Endothelial cell of umbilical vein (primary cell): Measurements from ENCODE around the gene TOPORS. TPM values are rescaled to one million over a fixed set of nuclear protein-coding genes. Genes with fewer than 3 reads are reported as not detected.

ENCODE experiments used
- BruUV-seq: library from RNA; stranded (reverse); fragments of 400-500 nt; replicated peaks from 2 replicates; lab custom pipeline; 2021; lab: Mats Ljungman, UMichigan
- CTCF ChIA-PET: fragments of 300-600, 350-600 bp; sonication (Branson Sonifier 250); formaldehyde crosslinking; loops from one replicate; lab custom pipeline; 2021; ENCODE audit warnings: antibody characterized with exemption, inconsistent platforms; lab: Charles Lee
- POLR2A ChIA-PET: fragments of 300-600, 350-600 bp; sonication (Branson Sonifier 250); formaldehyde crosslinking; loops from one replicate; lab custom pipeline; 2021; ENCODE audit warnings: antibody characterized with exemption, inconsistent platforms; lab: Charles Lee
- DNase-seq: peaks from one replicate; pipeline ENCODE4 v3.0.0-alpha.2; 2011; ENCODE audit warnings: low read depth, low spot score
- FAIRE-seq: peaks from 2 replicates; lab custom pipeline; 2011; peaks lifted over from hg19 to GRCh38; lab: Jason Lieb, UNC
- H2AFZ ChIP-seq: 2 replicates; pipeline ENCODE4 v1.6.0; 2012; ENCODE audit warnings: low read depth, low read length, control low read depth, inconsistent platforms
- H3K27ac ChIP-seq: 2 replicates; pipeline ENCODE4 v1.5.1; 2011; ENCODE audit warnings: low read depth, mild to moderate bottlenecking, control low read depth, low read length, moderate library complexity; ENCODE audit not compliant: insufficient read depth
- H3K27me3 ChIP-seq, 2 experiments: 2 replicates each; pipeline versions ENCODE4 v1.6.0 to v1.6.1; 2011; ENCODE audit warnings: low read length in 2 of 2, mixed read lengths in 1 of 2; ENCODE audit not compliant: control insufficient read depth in 2 of 2, insufficient read depth in 2 of 2
- H3K36me3 ChIP-seq, 2 experiments: 2 replicates in 1 of 2; 3 replicates in 1 of 2; pipeline ENCODE4 v1.5.1; 2011; ENCODE audit warnings: low read length in 2 of 2, mild to moderate bottlenecking in 1 of 2, moderate library complexity in 1 of 2; ENCODE audit not compliant: control insufficient read depth in 2 of 2, insufficient read depth in 2 of 2; ENCODE audit errors: extremely low read depth in 1 of 2
- H3K4me1 ChIP-seq: 3 replicates; pipeline ENCODE4 v1.5.1; 2011; ENCODE audit warnings: mild to moderate bottlenecking, low read length; ENCODE audit not compliant: control insufficient read depth, insufficient read depth; ENCODE audit errors: extremely low read depth
- H3K4me2 ChIP-seq: 2 replicates; pipeline ENCODE4 v1.6.1; 2011; ENCODE audit warnings: low read length, control low read depth, mixed read lengths; ENCODE audit not compliant: insufficient read depth
- H3K4me3 ChIP-seq, 3 experiments: fragments of 200-600 bp in 1 of 3; sonication (generic), shearing (Covaris generic) in 1 of 3; replicated peaks in 1 of 3; 2 replicates each; pipeline ENCODE4 v1.5.1; 2011 to 2016; ENCODE audit warnings: control low read depth in 3 of 3, low read length in 3 of 3, mild to moderate bottlenecking in 2 of 3, inconsistent platforms in 1 of 3, low read depth in 1 of 3, moderate library complexity in 1 of 3; ENCODE audit not compliant: insufficient read depth in 1 of 3
- H3K79me2 ChIP-seq: 2 replicates; pipeline ENCODE4 v1.6.0; 2012; ENCODE audit warnings: low read length, inconsistent platforms; ENCODE audit not compliant: control insufficient read depth, insufficient read depth
- H3K9ac ChIP-seq: replicated peaks from 2 replicates; pipeline ENCODE3; 2011; ENCODE audit warnings: low read length, control low read depth; ENCODE audit not compliant: insufficient read depth; ENCODE audit errors: extremely low read depth
- H3K9me1 ChIP-seq: replicated peaks from 3 replicates; pipeline ENCODE4 v1.6.0; 2011; ENCODE audit warnings: mild to moderate bottlenecking, low read length; ENCODE audit not compliant: control insufficient read depth, insufficient read depth; ENCODE audit errors: extremely low read depth
- H3K9me3 ChIP-seq: replicated peaks from 2 replicates; pipeline ENCODE4 v1.5.1; 2012; ENCODE audit warnings: low read length, inconsistent platforms; ENCODE audit not compliant: control insufficient read depth, insufficient read depth
- H4K20me1 ChIP-seq: replicated peaks from 2 replicates; pipeline ENCODE3; 2011; ENCODE audit warnings: mild to moderate bottlenecking, low read length; ENCODE audit not compliant: control insufficient read depth, insufficient read depth; ENCODE audit errors: extremely low read depth
- CTCF ChIP-seq, 2 donors: IDR thresholded peaks; 1 replicate in 1 of 2; 2 replicates in 1 of 2; pipeline ENCODE4 v1.5.1; 2011; ENCODE audit warnings: low read length in 2 of 2, mild to moderate bottlenecking in 2 of 2, moderate library complexity in 2 of 2, control low read depth in 1 of 2, inconsistent platforms in 1 of 2, low read depth in 1 of 2; ENCODE audit not compliant: insufficient read depth in 1 of 2; ENCODE audit errors: extremely low read depth in 1 of 2
- EZH2 ChIP-seq: IDR thresholded peaks from 2 replicates; pipeline ENCODE4 v1.6.1; 2012; ENCODE audit warnings: borderline replicate concordance, low read depth, mild to moderate bottlenecking, moderate library complexity, low read length, inconsistent platforms; ENCODE audit not compliant: severe bottlenecking
- FOS ChIP-seq: IDR thresholded peaks from 2 replicates; pipeline ENCODE4 v1.6.1; 2011; ENCODE audit warnings: mild to moderate bottlenecking, low read length, moderate library complexity, borderline replicate concordance; ENCODE audit not compliant: insufficient read depth
- GATA2 ChIP-seq: IDR thresholded peaks from 2 replicates; pipeline ENCODE4 v1.7.0; 2011; ENCODE audit warnings: low read depth, mild to moderate bottlenecking, moderate library complexity, mixed read lengths, low read length; ENCODE audit not compliant: insufficient read length, insufficient read depth
- JUN ChIP-seq: IDR thresholded peaks from 2 replicates; pipeline ENCODE4 v1.6.1; 2011; ENCODE audit warnings: borderline replicate concordance, low read depth; ENCODE audit not compliant: insufficient read length, insufficient read depth
- MYC ChIP-seq: IDR thresholded peaks from one replicate; pipeline ENCODE4 v1.6.1; 2011; ENCODE audit warnings: mild to moderate bottlenecking, low read depth, low read length
- POLR2A ChIP-seq: IDR thresholded peaks from 2 replicates; pipeline ENCODE4 v1.6.1; 2012; ENCODE audit warnings: low read depth, mild to moderate bottlenecking, control low read depth, low read length
- POLR2AphosphoS5 ChIP-seq: IDR thresholded peaks from 2 replicates; pipeline ENCODE4 v1.6.1; 2012; ENCODE audit warnings: low read depth, mild to moderate bottlenecking, control low read depth, low read length, moderate library complexity; ENCODE audit not compliant: insufficient read depth
- dilution Hi-C: fragments of 300-500 bp; cut with MboI; formaldehyde crosslinking; loops from one replicate; pipeline ENCODE4 v1.15.0; 2019; ENCODE audit warnings: low sequenced_read_pairs; ENCODE audit not compliant: extremely low pct_ligation_motif_present
- intact Hi-C: fragments of 100-400 bp; cut with micrococcal nuclease; formaldehyde crosslinking; loops from one replicate; pipeline ENCODE4 v1.10.0; 2022
- polyA plus RNA-seq, 4 experiments: library from polyadenylated mRNA; depleted of rRNA in 3 of 4; stranded (reverse) in 3 of 4; unstranded in 1 of 4; fragments of >200 nt; gene quantifications; 2 replicates each; pipeline versions ENCODE4 v1.2.1 to v1.2.3, GENCODE V29; 2011 to 2012; ENCODE audit warnings: missing spikeins in 1 of 4
- total RNA-seq: library from RNA; stranded (reverse); gene quantifications from 2 replicates; pipeline ENCODE4 v1.2.3, GENCODE V29; 2021
- TF ChIP-seq, protein P1 (sequence below): IDR thresholded peaks from 2 replicates; pipeline ENCODE4 v1.6.1; 2011; ENCODE audit not compliant: insufficient read depth, insufficient read length

TOPORS gene
- total and polyA plus RNA-seq, 2 donors (not counting 3 experiments of a cell fraction or from before 2014, with no cell fraction given) = 6.1 to 16.2 TPM

DNA sequence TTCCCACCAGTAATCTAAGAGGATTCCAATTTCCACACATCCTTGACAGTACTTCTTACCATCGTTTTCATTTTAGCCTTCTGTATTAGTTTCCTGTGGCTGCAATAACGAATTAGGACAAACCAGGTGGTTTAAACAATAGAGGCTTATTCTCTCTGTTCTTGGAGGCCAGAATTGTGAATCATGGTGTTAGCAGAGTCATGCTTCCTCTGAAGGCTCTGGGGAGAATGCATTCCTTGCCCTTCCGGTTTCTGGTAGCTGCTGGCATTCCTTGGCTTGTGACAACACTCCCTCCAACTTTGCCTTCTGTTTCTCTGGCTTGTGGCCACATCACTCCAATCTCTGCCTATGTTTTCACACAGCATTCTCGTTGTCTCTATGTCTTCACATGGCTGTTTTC is 49.9 kb downstream of the TOPORS start:
- no peak overlapping the region for H2AFZ ChIP-seq
- ChIA-PET POLR2A (interaction anchor here (1.3 kb wide), 1 partner anchor 24 kb away, joined by 5 read pairs; the partner anchor contains the start of gene RIGI), CTCF (interaction anchor here (1.7 kb wide), 1 partner anchor 24 kb away, joined by 11 read pairs; the partner anchor contains the start of gene RIGI)
- dilution Hi-C loops = no loop called here
- no peaks in the 10 kb centered on the region for H4K20me1 ChIP-seq
- peak overlapping the region; percentile 90 for H3K27ac ChIP-seq
- H3K4me1 ChIP-seq = peaks cover 42% of the 10 kb centered on the region
- intact Hi-C loops = loop anchor here (1.0 to 2.0 kb wide), 4 partner anchors 24 to 523 kb away; partner anchors contain the start of genes DNAJA1, RIGI, SMIM27 and TOPORS
- BruUV-seq = no TSS peak
- H3K36me3 ChIP-seq = peaks cover 0 to 4% of the 10 kb centered on the region in 2 experiments
- H3K9me3 ChIP-seq = no peaks in the 10 kb centered on the region
- H3K27me3 ChIP-seq = no peaks in the 10 kb centered on the region
- FAIRE-seq = peak; percentile 96
- peak; percentile 85 for DNase-seq
- peaks cover 5% of the 10 kb centered on the region for H3K79me2 ChIP-seq
- no peak overlapping the region for H3K4me3 ChIP-seq
- H3K9ac ChIP-seq = peak overlapping the region; percentile 40
- H3K4me2 ChIP-seq = peak overlapping the region; percentile 59
- H3K9me1 ChIP-seq = no peaks in the 10 kb centered on the region
- TF ChIP-seq FOS (peak; percentile 91), MYC (peak; percentile 36), POLR2A (no peak), CTCF (IDR thresholded peaks at IDR 0.05; ENCODE audit: extremely low read depth in 1 of 2, insufficient read depth in 1 of 2, low read depth in 1 of 2, low read length in 2 of 2) (no peak), GATA2 (peak; percentile 37), EZH2 (no peak), JUN (peak; percentile 86), POLR2AphosphoS5 (peak; percentile 91)
- TF ChIP-seq, protein P1, sequence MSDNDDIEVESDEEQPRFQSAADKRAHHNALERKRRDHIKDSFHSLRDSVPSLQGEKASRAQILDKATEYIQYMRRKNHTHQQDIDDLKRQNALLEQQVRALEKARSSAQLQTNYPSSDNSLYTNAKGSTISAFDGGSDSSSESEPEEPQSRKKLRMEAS = peak; percentile 6
